Hepatocyte (in vitro differentiated cells): ENCODE data around the gene ZNF521. TPM values are rescaled to one million over a fixed set of nuclear protein-coding genes. Genes with fewer than 3 reads are reported as not detected.
A peak's percentile ranks its signal among the peaks of the same experiment; 100 is the strongest.

Source experiments
- DNase-seq: peaks from one replicate; pipeline ENCODE4 v3.0.0-alpha.2; 2016; ENCODE audit warnings: low spot score
- H2AFZ ChIP-seq: fragments of 200-600 bp; sonication (generic); 2 replicates; pipeline ENCODE4 v1.6.0; 2016; ENCODE audit warnings: antibody characterized with exemption, mild to moderate bottlenecking
- H3K27ac ChIP-seq: fragments of 200-600 bp; sonication (generic); 2 replicates; pipeline ENCODE4 v1.5.1; 2016; ENCODE audit warnings: mild to moderate bottlenecking
- H3K27me3 ChIP-seq: fragments of 200-600 bp; sonication (generic); 2 replicates; pipeline ENCODE4 v1.6.1; 2016
- H3K36me3 ChIP-seq: fragments of 200-600 bp; sonication (generic); replicated peaks from 2 replicates; pipeline ENCODE4 v1.5.1; 2016; ENCODE audit warnings: low read depth; ENCODE audit not compliant: insufficient read depth
- H3K4me1 ChIP-seq: fragments of 200-600 bp; sonication (generic); 2 replicates; pipeline ENCODE4 v1.5.1; 2016; ENCODE audit warnings: mild to moderate bottlenecking, moderate library complexity; ENCODE audit not compliant: insufficient read depth
- H3K4me2 ChIP-seq: fragments of 200-600 bp; sonication (generic); 2 replicates; pipeline ENCODE4 v1.6.0; 2016
- H3K4me3 ChIP-seq: fragments of 200-600 bp; sonication (generic); 2 replicates; pipeline ENCODE4 v1.5.1; 2016; ENCODE audit warnings: mild to moderate bottlenecking
- H3K79me2 ChIP-seq: fragments of 200-600 bp; sonication (generic); 2 replicates; pipeline ENCODE4 v1.6.0; 2017; ENCODE audit warnings: mild to moderate bottlenecking
- H3K9me2 ChIP-seq: fragments of 200-600 bp; sonication (generic); replicated peaks from 2 replicates; pipeline ENCODE4 v1.6.0; 2017; ENCODE audit warnings: mild to moderate bottlenecking; ENCODE audit not compliant: insufficient read depth
- H3K9me3 ChIP-seq: fragments of 200-600 bp; sonication (generic); 2 replicates; pipeline ENCODE4 v1.5.1; 2016; ENCODE audit warnings: low read depth, mild to moderate bottlenecking
- H4K20me1 ChIP-seq: fragments of 200-600 bp; sonication (generic); 2 replicates; pipeline ENCODE4 v1.6.0; 2016; ENCODE audit warnings: mild to moderate bottlenecking; ENCODE audit not compliant: insufficient read depth, poor library complexity, severe bottlenecking
- CTCF ChIP-seq: fragments of 200-600 bp; sonication (generic); IDR thresholded peaks from 2 replicates; pipeline ENCODE4 v1.5.1; 2016; ENCODE audit warnings: antibody characterized with exemption, mild to moderate bottlenecking; ENCODE audit not compliant: poor library complexity
- EZH2 ChIP-seq: fragments of 200-600 bp; sonication (generic); IDR thresholded peaks from 2 replicates; pipeline ENCODE4 v1.6.1; 2016; ENCODE audit warnings: antibody characterized with exemption, mild to moderate bottlenecking, borderline replicate concordance
- EZH2phosphoT487 ChIP-seq: fragments of 200-600 bp; sonication (generic); IDR thresholded peaks from one replicate; pipeline ENCODE4 v1.6.1; 2018; ENCODE audit warnings: antibody characterized with exemption, mild to moderate bottlenecking, low read depth, moderate library complexity; ENCODE audit not compliant: unreplicated experiment, severe bottlenecking
- WGBS: methylation state at CpG from one replicate; pipeline ENCODE4 v1.1.6; 2016; ENCODE audit warnings: low lambda C conversion rate; ENCODE audit errors: missing lambda C conversion rate; 5-methylcytosine and 5-hydroxymethylcytosine counted together
- polyA plus RNA-seq: library from polyadenylated mRNA; unstranded; fragments of >200 nt; fragmentation: Nextera tagmentation; extraction: Ambion mirVana; gene quantifications from 2 replicates; pipeline ENCODE4 v1.2.1, GENCODE V29; 2016
- total RNA-seq: library from RNA; depleted of rRNA; stranded (reverse); fragments of >200 nt; gene quantifications from 2 replicates; pipeline ENCODE4 v1.2.3, GENCODE V29; 2014

ZNF521 gene
- total and polyA plus RNA-seq, 2 experiments from 2014 or later: 9.0 to 16.3 TPM

GRCh38 chr18:25099895-25100294 lies 252.1 kb downstream of the ZNF521 start:
- Histone ChIP-seq H3K4me2 (no peak overlapping the region), H3K79me2 (no peaks in the 10 kb centered on the region), H3K9me3 (no peaks in the 10 kb centered on the region), H3K4me3 (no peak overlapping the region), H3K27me3 (no peaks in the 10 kb centered on the region), H3K36me3 (no peaks in the 10 kb centered on the region), H3K27ac (no peak overlapping the region), H4K20me1 (no peaks in the 10 kb centered on the region), H2AFZ (no peak overlapping the region), H3K4me1 (no peaks in the 10 kb centered on the region), H3K9me2 (no peaks in the 10 kb centered on the region)
- 47% methylated on average over 3 of the region's 3 CpGs for WGBS
- no peak for TF ChIP-seq CTCF
- TF ChIP-seq EZH2: no peak
- no peak for TF ChIP-seq EZH2phosphoT487
- no peak for DNase-seq

GRCh38 chr18:25097569-25098056 lies 254.4 kb downstream of the ZNF521 start:
- Histone ChIP-seq H3K4me3 (no peak overlapping the region), H2AFZ (no peak overlapping the region), H4K20me1 (no peaks in the 10 kb centered on the region), H3K9me2 (no peaks in the 10 kb centered on the region), H3K36me3 (no peaks in the 10 kb centered on the region), H3K79me2 (no peaks in the 10 kb centered on the region), H3K27ac (no peak overlapping the region), H3K9me3 (no peaks in the 10 kb centered on the region), H3K4me1 (peaks cover 8% of the 10 kb centered on the region), H3K27me3 (no peaks in the 10 kb centered on the region), H3K4me2 (no peak overlapping the region)
- 82% methylated on average over 3 of the region's 3 CpGs for WGBS
- TF ChIP-seq EZH2phosphoT487: no peak
- no peak for TF ChIP-seq CTCF
- TF ChIP-seq EZH2: no peak
- no peak for DNase-seq

- no peaks in the 10 kb centered on the region for H3K36me3 ChIP-seq
- H3K27me3 ChIP-seq: no peaks in the 10 kb centered on the region
- H4K20me1 ChIP-seq: no peaks in the 10 kb centered on the region
- H3K79me2 ChIP-seq: no peaks in the 10 kb centered on the region
- H3K4me2 ChIP-seq: no peak overlapping the region
- no peak for DNase-seq
- no peak overlapping the region for H2AFZ ChIP-seq
- no peak overlapping the region for H3K4me3 ChIP-seq
- H3K27ac ChIP-seq: no peak overlapping the region
- H3K9me3 ChIP-seq: no peaks in the 10 kb centered on the region
- peaks cover 8% of the 10 kb centered on the region for H3K4me1 ChIP-seq
- H3K9me2 ChIP-seq: no peaks in the 10 kb centered on the region
- TF ChIP-seq EZH2 (no peak), EZH2phosphoT487 (no peak), CTCF (no peak)
- 65% methylated on average over 6 of the region's 6 CpGs for WGBS
Measured at GRCh38 chr18:25097057-25097456, 254.9 kb downstream of the ZNF521 start.

- H3K4me2 ChIP-seq: peak overlapping the region; percentile 3
- WGBS: 75% methylated on average over 3 of the region's 3 CpGs
- no peak for TF ChIP-seq EZH2
- TF ChIP-seq EZH2phosphoT487: no peak
- TF ChIP-seq CTCF: no peak
Measured at GRCh38 chr18:25093141-25093540, 258.8 kb downstream of the ZNF521 start.

More at GRCh38 chr18:25093141-25093540, 258.8 kb downstream of the ZNF521 start:
- Histone ChIP-seq H3K9me3 (no peaks in the 10 kb centered on the region), H3K27me3 (no peaks in the 10 kb centered on the region), H2AFZ (no peak overlapping the region), H3K4me3 (no peak overlapping the region), H3K36me3 (no peaks in the 10 kb centered on the region), H4K20me1 (no peaks in the 10 kb centered on the region), H3K9me2 (no peaks in the 10 kb centered on the region), H3K27ac (no peak overlapping the region), H3K79me2 (no peaks in the 10 kb centered on the region), H3K4me1 (peaks cover 8% of the 10 kb centered on the region)
- no peak for DNase-seq
